Lower lobe of right lung (tissue), 2 donors: ENCODE data around the gene TBC1D19. TPM values are rescaled to one million over a fixed set of nuclear protein-coding genes. Genes with fewer than 3 reads are reported as not detected.

Experiments used
- ATAC-seq, 2 donors: fragments of 200-7000 bp; cut with Tn5 transposase; one replicate each; pipeline ENCODE4 v1.9.1; 2020 to 2022; ENCODE audit warnings: mild to moderate bottlenecking in 2 of 2, moderate library complexity in 2 of 2
- DNase-seq: peaks from one replicate; pipeline ENCODE4 v3.0.0-alpha.2; 2020
- H3K27ac ChIP-seq: fragments of 200-600 bp; one replicate; pipeline ENCODE4 v1.8.0; 2022
- H3K27me3 ChIP-seq: fragments of 200-600 bp; one replicate; pipeline ENCODE4 v1.8.0; 2022; ENCODE audit warnings: low read depth
- H3K36me3 ChIP-seq: fragments of 200-600 bp; one replicate; pipeline ENCODE4 v1.8.0; 2022; ENCODE audit warnings: mild to moderate bottlenecking
- H3K4me1 ChIP-seq: fragments of 200-600 bp; one replicate; pipeline ENCODE4 v1.8.0; 2022
- H3K4me3 ChIP-seq: fragments of 200-600 bp; one replicate; pipeline ENCODE4 v1.8.0; 2022; ENCODE audit warnings: mild to moderate bottlenecking
- H3K9me3 ChIP-seq: fragments of 200-600 bp; one replicate; pipeline ENCODE4 v1.8.0; 2022
- CTCF ChIP-seq: fragments of 200-600 bp; IDR thresholded peaks from one replicate; pipeline ENCODE4 v1.8.0; 2022; ENCODE audit warnings: antibody characterized with exemption, mild to moderate bottlenecking
- intact Hi-C: fragments of 100-400 bp; cut with DNase I; formaldehyde crosslinking; loops from one replicate; pipeline ENCODE4 v1.11.0; 2022
- total RNA-seq: library from RNA; stranded (reverse); fragmentation: NEBNext Ultra II Directional; extraction: Animal tissue kit (Norgen Biotek cat#: 25700); gene quantifications from one replicate; pipeline ENCODE4 v1.2.1, GENCODE V29; 2021
- donor health status: DM: no; HTN: yes; CAD: no; lungs with severe emphysema.

Gene TBC1D19
- total RNA-seq, 1 donor from 2014 or later, result 12.5 TPM

DNA sequence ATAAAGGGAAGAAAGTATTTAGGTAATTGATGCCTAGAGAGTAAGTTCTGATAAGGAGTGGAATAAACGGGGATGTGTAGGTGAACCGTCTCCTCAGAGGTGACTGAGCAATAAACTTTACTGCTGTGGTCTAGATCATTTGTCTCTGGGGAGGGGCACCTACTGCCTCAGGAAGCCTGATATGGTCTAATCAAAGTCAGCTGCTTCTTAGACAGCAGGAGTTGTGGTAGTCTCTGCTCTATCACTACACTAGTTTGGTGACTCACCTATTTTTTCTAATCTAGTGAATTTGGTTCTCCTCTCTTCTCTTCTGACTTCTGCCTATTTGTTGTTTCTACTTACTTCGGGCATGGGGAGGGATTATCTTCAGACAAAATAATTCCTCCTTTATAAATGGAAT lies 181.6 kb downstream of the TBC1D19 start:
- H3K27me3 ChIP-seq, result no peaks in the 10 kb centered on the region
- H3K4me3 ChIP-seq, result no peak overlapping the region
- no peaks in the 10 kb centered on the region for H3K36me3 ChIP-seq
- TF ChIP-seq CTCF, result no peak
- intact Hi-C loops, result no loop called here
- H3K4me1 ChIP-seq, result no peaks in the 10 kb centered on the region
- no peak for ATAC-seq
- no peak overlapping the region for H3K27ac ChIP-seq
- no peaks in the 10 kb centered on the region for H3K9me3 ChIP-seq
- no peak for DNase-seq

DNA sequence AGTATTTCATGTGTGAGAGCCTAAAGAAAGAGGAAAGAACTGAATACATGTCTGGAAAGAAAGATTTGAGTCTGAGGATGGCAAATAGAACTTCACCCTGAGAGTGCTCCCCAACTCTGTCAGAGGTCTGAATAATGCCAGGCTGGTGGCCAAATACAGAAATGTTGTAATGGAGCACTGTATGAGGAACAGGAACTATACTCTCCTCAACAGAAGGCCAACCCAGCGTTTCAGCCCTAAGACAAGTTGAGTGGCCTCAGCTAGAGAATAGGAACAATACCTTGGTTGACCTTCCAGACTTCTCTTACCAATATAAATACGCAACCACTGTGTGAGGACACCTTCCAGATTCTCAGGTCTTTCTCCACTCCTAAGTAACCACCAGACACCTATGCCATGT lies 182.3 kb downstream of the TBC1D19 start:
- Histone ChIP-seq H3K27ac (no peak overlapping the region), H3K4me3 (no peak overlapping the region), H3K36me3 (no peaks in the 10 kb centered on the region), H3K4me1 (no peaks in the 10 kb centered on the region), H3K9me3 (no peaks in the 10 kb centered on the region), H3K27me3 (no peaks in the 10 kb centered on the region)
- intact Hi-C loops, result no loop called here
- no peak for TF ChIP-seq CTCF
- peak; percentile 56 to 83 for ATAC-seq
- no peak for DNase-seq

DNA sequence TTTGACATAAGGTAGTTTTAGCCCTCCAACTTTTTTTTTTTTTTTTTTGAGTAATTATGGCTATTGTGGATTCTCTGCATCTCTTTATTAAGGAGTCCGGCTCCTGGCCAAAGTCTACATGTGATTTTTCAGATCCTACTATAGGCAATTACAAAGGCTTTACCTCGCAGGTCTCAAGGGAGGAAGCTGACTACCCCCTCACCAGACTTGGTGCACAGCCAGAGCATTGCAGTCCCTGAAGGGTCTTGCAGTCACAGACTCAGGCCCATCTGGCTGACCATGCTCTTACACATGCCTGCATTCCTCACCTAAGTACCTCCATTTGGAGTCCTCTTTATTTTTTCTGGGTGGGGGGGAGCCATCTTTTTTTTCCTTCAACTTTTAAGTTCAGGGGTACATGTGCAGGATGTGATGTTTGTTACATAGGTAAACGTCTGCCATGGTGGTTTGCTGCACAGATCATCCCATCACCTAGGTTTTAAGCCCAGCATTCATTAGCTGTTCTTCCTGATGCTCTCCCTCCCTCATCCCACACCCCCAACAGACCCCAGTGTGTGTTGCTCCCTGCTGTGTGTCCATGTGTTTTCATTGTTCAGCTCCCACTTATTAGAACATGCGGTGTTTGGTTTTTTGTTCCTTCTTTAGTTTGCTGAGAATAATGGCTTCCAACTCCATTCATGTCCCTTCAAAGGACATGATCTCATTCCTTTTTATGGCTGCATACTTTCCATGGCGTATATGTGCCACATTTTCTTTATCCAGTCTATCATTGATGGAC lies 188.4 kb downstream of the TBC1D19 start:
- Histone ChIP-seq H3K27me3 (no peaks in the 10 kb centered on the region), H3K9me3 (peaks cover 8% of the 10 kb centered on the region), H3K36me3 (no peaks in the 10 kb centered on the region), H3K4me1 (no peaks in the 10 kb centered on the region), H3K4me3 (no peak overlapping the region), H3K27ac (no peak overlapping the region)
- ATAC-seq, result no peak
- TF ChIP-seq CTCF, result no peak
- no peak for DNase-seq
- intact Hi-C loops, result no loop called here

DNA sequence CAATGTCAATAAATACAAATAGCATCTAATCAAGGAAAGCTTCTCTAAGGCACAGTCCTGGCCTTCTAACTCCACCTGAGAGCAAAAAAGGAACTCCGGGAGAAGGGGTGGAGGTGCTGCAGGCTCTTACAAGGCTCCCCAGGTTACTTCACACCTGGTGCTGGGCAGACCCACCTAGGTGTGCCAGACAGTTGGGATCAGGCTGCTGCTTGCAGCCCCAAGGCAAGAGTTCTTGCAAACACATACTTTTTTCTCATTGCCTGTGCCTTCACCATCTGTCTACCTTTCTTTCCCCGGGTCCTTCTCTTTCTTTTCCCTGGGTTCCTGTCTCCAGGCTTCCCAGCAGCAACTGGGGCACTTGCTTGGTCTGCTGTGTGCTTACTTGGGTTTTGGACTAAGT lies 195.3 kb downstream of the TBC1D19 start:
- no peak for ATAC-seq
- no peaks in the 10 kb centered on the region for H3K27me3 ChIP-seq
- DNase-seq, result no peak
- no peaks in the 10 kb centered on the region for H3K36me3 ChIP-seq
- no peak overlapping the region for H3K27ac ChIP-seq
- no peaks in the 10 kb centered on the region for H3K4me1 ChIP-seq
- intact Hi-C loops, result no loop called here
- peaks cover 2% of the 10 kb centered on the region for H3K9me3 ChIP-seq
- no peak overlapping the region for H3K4me3 ChIP-seq
- no peak for TF ChIP-seq CTCF

GRCh38 chr4:26779674-26780073 lies 195.8 kb downstream of the TBC1D19 start:
- intact Hi-C loops, result no loop called here
- ATAC-seq (no peak), DNase-seq (no peak)
- H3K4me3 ChIP-seq, result no peak overlapping the region
- H3K36me3 ChIP-seq, result no peaks in the 10 kb centered on the region
- no peaks in the 10 kb centered on the region for H3K27me3 ChIP-seq
- H3K9me3 ChIP-seq, result no peaks in the 10 kb centered on the region
- TF ChIP-seq CTCF, result no peak
- H3K4me1 ChIP-seq, result no peaks in the 10 kb centered on the region
- no peak overlapping the region for H3K27ac ChIP-seq
